GM21737 (cell line): ENCODE measurements around the gene LIPI.
"Not testable (repeated sequence)": the region's sequence is repeated elsewhere in the genome, so short reads cannot be mapped to it uniquely, and the experiment has no call there.

Experiments used
- ATAC-seq: cut with Tn5 transposase; IDR thresholded peaks from one replicate; pipeline ENCODE4 v1.9.1; 2021; ENCODE audit warnings: mild to moderate bottlenecking, moderate library complexity; ENCODE audit not compliant: unreplicated experiment

LIPI gene

DNA sequence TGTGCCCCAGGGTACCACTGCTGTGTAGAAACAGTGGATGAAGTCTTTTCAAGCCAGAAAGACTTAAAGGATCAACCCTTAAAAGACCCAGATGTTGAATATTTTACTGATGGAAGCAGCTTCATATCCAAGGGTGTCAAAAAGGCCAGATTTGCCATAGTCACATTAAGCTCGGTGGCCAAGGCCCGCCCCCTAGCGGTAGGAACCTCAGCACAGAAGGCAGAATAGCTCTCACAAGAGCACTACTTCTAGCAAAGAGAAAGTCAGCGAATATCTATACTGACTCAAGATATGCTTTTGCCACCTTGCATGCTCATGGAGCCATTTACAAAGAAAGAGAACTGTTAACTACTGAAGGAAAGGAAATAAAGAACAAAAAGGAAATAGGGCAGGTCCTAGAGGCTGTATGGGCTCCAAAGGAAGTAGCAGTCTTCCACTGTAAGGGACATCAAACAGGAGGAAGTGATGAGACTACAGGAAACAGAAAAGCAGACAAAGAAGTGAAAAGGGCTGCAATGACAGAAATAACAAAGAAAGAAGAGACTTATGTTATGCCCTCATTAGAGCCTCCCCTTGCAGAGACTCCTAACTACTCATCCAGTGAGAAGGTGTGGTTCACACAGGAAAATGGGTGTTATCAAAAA, 90.5 kb downstream of the LIPI start:
- peak; percentile 39 for ATAC-seq

DNA sequence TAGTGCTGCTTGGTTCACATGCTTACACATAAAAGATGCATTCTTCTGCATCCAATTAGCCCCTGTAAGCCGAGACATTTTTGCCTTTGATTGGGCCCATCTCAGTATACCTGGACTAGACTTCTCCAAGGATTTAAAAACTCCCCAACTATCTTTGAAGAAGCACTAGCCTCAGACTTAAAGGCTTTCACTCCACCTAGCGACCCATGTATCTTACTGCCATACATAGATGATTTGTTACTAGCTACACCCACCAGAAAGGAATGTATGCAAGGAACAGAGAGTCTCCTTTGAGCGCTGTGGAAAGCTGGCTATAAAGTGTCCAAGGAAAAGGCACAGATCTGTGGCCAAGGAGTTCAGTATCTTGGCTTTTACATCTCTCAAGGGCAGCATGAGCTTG, 91.7 kb downstream of the LIPI start:
- no peak for ATAC-seq

DNA sequence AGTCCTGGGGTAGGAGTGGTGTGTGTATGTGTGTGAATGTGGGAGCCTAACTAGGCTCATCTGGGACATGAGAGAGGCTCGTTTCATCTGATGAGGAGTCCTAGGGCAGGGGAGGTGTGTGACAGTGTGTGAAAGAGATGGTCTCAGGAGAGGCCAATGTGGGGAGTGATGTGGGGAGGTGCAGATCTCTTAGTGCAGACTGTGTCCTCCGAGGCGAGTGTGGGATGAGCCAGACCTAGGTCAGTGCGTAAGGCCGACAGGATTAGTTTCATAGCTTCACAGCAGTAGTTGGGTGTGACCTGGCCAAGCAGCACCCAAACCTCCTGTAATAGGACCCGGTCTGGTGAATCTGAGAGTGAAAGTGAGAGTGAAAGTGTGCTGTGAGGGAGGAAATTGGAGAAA, 94.7 kb downstream of the LIPI start:
- ATAC-seq = peak; percentile 63

DNA sequence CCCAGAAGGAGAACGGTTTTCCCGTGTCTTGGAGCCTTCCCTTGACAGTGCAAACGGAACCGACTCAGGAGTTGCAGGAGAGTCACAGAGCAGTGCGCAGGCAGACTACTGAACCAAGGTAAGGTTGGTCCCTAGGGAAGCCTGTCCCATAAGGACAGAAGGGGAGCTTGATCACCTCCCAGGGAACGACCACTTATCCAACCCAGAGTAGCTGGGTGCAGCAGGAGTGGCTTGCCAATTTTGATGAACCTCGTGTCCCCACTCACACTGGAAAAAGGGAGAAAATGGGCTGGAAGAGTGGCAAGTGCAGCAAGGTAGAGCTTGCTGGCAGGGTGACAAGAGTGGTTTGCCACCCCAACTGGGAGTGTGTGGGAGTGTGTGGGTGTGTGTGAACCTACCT, 95.1 kb downstream of the LIPI start:
- no peak for ATAC-seq

DNA sequence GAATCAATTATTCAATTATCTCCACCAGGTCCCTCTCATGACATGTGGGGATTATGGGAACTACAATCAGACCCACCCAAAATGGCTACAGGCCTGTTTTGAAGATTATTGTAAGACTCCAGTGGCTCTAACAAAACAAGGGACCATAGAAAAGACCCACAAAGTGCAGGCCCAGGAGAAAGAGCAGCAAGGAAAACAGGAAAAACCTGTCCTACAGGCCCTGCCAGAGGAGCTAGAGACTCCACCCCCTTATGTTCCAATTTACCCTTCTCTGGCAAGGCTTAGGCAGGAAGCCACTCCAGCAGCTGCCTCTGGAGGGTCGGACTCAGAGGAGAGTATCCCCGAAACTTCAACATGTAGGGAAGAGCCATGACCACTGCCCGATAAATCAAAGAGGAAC, 96.5 kb downstream of the LIPI start:
- no peak for ATAC-seq

DNA sequence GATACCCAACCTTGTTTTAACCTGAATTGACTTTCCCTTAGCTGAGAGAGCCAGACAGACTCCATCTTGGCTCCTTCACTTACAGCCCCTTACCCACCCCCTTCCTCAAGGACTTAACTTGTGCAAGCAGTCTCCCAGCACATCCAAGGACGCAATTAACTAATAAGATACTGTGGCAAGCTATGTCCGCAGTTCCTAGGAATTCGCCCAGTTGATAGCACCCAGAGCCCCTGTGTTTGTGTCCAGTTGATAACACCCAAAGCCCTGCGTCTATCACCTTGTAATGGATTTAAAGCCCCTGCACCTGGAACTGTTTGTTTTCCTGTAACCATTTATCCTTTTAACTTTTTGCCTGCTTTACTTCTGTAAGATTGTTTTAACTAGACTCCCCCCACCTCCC, 106.2 kb downstream of the LIPI start:
- not testable (repeated sequence) for ATAC-seq

DNA sequence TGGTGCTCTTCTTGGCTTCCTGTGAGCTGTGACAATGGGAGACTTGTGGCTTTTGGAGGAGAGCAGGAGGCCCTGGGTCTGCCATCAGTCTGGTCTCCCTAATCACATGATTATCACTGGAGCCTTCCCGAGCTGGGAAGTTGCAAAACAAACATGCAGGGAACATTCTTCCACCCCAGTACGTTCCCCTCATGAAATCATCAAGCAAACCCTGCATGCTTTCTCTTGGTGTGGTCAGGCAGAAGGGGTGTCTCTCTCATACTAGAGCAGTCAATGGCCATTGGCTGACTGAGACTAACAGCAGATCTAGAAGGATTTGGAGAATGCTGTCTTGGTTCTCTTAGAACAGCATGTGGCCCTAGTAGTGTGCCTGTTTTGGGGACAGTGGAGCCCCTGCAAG, 111.2 kb downstream of the LIPI start:
- no peak for ATAC-seq

DNA sequence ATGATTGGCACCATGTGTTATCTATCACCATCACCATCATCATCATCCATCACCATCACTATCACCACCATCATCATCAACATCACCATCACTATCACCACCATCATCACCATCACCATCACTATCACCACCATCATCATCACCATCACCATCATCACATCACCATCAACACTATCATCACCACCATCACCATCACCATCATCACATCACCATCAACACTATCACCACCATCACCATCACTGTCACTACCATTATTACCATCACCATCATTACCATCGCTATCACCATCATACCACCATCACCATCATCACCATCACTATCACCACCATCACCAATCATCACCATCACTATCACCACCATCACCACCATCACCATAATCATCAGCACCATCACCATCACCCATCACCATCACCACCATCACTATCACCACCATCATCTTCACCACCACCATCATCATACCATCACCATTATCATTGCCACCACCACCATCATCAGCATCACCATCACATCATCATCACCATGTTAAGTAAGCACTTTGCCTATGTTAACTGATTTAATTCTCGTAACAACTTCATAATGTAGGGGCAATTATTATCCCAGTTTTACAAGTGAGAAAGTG, 112.8 kb downstream of the LIPI start:
- ATAC-seq = no peak

DNA sequence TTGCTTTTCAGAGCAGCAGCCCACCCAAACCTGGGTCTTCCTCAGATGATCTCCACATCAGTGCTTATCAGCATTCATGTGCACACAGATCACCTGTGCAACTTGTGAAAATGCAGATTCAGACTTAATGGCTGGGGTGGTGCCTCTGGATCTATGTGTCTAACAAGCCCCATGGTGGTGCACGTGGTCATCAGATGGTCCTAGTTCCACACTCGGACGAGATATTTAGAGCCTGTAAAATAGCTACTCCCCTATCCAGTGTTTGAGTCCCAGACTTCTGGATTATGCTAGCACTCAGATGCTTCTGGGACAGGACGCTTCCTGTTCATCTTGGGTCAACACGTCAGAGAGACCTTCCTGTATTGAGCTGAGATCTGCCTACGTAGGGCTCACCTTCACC, 114.2 kb downstream of the LIPI start:
- ATAC-seq = no peak

DNA sequence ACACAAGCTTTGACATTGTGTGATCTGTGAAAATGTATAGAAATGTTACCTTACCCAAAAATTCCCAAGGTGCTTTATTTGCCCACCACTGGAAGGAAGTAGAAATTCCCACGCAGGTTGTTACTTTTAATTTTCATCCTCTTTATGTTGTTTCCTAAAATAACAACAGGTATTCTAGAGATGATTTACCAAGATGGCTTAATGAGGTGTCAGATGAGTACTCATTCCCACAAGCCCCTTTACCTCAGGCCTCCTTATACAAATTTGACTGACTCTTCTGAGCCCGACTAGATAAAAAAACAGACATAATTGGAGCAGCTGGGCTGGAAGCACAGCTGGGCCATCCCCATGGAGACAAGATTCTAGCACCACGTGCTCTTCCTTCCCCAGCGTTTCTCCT, 114.6 kb downstream of the LIPI start:
- no peak for ATAC-seq

DNA sequence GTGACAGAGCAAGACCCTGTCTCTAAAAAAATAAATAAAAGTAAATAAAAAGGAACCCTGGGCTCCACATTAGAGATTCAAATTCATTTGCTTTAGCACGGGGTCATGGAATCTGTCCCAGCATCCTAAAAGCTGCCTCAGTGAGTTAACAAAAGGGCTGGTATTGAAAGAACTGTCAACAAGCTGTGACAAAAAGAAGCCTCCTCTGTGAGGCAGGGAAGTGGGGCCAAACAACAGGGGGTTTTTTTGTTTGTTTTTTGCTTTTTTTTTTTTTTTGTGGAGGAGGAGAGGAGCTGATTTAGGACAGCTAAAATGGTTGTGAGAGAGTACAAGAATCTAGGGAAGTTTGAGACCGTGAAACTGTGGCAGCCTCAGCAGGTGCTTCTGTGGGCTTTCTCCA, 115.7 kb downstream of the LIPI start:
- no peak for ATAC-seq

DNA sequence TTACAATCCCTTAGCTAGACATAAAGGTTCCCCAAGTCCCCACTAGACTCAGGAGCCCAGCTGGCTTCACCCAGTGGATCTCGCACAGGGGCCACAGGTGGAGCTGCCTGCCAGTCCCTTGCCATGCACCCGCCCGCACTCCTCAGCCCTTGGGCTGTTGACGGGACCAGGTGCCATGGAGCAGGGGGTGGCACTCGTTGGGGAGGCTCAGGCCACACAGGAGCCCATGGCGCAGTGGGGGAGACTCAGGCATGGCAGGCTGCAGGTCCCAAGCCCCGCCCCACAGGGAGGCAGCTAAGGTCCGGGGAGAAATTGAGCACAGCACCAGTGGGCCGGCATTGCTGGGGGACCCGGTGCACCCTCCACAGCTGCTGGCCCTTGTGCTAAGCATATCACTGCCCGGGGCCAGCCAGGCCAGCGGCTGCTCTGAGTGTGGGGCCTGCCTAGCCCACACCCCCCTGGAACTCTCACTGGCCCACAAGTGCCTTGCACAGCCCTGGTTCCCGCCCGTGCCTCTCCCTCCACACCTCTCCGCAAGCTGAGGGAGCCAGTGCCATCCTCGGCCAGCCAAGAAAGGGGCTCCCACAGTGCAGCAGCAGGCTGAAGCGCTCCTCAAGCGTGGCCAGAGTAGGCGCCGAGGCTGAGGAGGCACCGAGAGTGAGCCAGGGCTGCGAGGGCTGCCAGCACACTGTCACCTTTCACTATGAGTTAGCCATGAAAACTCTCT, 117.8 kb downstream of the LIPI start:
- ATAC-seq = no peak

DNA sequence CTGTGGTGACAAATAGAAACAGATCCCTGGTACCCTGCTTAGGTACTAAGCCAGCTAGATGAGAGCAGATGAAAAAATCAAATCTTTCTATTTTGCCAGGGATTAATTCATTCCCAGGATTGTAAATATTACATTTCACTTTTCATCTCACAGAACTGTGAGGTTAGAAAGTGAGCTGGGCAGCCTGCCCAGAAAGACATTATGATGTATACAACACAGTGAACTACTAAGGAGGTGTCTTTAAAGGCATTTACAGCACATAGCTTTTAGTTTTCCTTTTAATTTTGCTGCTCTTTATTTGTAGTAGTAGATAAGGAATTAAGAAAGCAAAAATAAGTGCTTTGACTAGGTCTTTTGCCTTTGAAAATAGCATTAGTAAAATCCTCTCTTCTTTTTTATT, 120.6 kb downstream of the LIPI start:
- not testable (repeated sequence) for ATAC-seq

DNA sequence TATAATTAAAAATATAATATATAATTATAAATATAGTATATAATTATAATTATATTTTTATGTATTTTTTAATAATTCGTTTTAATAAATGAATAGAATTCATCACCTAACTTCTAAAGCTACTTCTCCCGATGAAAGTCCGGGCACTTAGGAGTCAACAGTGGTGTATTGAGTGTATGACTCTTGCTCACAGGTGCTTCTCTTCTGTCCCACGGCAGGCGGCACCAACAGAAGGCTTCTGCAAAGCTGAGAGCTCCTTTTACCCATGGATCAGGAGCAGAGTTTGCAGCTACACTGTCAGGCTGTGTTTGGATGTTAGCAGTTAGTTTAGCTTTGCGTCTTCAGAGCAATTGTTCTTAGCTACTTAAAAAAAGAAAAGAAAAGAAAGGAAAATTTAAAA, 122.4 kb downstream of the LIPI start:
- no peak for ATAC-seq

DNA sequence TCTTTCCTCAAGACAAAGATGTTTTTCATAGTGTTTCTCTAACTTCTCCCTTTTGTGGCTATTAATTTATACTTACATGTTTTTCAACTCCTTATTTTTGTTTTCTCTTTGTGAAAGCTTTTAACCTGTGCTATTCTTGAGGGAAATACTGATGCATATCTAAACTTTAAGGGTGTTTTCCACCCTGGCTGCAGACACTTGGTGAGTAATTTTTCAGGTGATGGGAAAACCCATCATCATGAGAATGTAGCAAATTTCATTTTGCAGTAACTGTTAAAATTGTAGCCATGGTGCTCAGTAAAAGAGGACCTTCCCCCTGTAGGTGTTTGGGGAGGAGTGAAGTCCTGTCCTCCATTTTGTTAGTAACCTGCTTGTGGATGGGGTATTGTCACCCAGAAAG, 124.2 kb downstream of the LIPI start:
- no peak for ATAC-seq

DNA sequence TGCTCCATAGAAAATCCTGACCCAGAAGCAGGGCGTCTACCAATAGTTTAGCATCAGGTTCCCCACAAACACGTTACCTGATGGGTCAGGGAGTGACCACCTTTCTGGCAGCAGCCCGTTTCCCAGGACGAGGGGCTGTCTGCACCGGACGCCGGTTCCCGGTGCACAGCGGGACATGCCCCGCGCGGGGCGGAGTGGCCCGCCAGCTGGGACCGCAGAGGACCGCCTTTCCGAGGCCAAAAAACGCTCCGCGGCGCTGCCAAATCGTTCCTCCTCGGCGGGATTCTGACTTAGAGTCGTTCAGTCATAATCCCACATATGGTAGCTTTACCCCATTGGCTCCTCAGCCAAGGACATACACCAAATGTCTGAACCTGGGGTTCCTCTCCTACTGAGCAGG, 126.1 kb downstream of the LIPI start:
- ATAC-seq = no peak

DNA sequence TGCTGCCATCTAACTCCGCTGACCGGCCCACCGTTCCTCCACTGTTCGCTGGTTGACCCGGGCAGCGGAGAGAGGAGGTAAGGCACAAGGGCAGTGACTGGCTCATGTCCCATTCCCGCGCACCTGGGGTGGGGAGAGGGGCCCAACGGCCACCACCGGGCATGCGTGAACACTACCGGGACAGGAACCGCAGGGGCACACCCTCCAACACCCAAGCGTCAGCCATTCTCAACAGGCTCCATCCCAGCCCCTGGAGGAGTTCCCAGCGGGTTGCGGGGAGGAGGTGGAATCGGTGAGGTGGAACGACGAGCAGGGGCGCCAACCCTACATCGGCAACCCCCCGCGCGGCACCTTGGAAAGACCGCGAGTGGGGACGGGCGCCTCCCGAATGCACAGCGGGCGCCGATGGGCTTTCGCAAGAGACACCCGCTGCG, 126.7 kb downstream of the LIPI start:
- no peak for ATAC-seq

DNA sequence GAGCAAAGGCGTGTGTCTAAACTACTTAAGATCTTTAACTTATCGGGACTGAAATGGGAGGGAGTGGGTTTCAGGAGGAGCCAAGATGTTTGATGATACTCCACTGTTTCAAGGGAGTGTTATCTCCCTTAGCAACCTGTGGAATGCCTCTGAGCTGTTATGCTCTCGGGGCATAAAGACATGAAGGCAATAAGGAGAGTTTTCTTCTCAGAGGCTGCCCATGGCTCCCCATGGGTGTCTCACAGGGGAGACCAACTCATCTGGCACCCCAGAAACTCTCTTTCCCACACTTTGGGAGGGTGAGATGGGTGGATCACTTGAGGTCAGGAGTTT, 130.0 kb downstream of the LIPI start:
- ATAC-seq = no peak

DNA sequence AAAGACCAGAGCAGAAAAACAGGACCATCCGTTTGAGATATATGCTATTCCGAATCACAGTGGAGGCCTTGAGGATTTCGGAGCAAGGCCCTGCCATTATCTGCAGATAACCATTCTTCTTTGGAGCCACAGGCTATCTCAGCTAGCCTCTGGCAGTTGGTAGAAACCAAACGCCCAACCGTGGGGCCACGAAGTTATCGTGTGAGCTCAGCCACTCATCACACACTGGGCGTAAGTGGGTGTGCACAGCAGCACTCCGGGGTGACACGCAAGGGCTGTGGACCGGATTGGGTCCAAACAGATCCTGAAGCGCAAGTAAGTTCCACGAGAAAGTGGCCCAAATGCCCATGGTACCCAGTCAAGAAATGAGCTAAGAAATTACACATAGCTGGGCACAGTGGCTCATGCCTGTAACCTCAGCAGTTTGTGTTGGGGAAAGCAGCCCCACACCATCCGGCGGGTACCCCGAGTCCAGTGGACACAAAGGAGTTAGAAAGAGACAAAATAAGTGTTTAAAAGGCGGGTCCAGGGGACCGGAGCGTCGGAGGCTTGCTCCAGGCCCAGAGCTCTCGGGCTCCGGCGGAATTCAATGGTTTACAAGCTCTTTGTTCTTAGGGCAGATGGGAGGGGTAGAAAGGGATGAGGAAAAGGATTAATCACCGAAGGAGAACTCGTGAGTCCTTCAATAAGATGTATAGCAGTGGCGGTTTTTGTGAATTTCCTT, 130.6 kb downstream of the LIPI start:
- ATAC-seq = no peak

DNA sequence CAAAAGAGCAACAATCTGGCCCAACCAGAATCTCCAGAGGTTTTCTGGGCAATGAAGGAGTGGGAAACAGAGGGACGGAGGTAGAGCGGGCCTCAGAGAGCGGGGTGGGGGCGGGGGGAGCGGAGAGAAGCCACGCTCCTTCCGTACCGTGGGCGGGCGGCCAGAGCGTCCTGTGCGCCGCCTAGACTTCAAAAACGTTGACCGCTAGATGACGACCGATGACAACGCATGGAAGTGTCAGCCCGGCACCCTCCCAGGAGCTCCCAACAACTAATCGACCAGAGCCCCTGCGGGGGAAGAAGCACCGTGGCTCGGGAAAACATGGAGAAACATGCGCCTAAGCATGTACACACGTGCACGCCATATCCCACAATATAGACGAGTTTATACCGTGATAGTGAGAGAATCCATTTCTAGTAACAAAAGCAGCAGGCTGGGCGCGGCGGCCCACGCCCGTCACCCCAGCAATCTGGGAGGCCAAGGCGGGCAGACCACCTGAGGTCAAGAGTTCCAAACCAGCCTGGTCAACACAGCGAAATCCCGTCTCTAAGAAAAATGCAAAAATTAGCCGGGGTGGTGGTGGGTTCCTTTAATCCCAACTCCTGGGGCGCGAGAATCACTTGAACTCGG, 131.9 kb downstream of the LIPI start:
- no peak for ATAC-seq

DNA sequence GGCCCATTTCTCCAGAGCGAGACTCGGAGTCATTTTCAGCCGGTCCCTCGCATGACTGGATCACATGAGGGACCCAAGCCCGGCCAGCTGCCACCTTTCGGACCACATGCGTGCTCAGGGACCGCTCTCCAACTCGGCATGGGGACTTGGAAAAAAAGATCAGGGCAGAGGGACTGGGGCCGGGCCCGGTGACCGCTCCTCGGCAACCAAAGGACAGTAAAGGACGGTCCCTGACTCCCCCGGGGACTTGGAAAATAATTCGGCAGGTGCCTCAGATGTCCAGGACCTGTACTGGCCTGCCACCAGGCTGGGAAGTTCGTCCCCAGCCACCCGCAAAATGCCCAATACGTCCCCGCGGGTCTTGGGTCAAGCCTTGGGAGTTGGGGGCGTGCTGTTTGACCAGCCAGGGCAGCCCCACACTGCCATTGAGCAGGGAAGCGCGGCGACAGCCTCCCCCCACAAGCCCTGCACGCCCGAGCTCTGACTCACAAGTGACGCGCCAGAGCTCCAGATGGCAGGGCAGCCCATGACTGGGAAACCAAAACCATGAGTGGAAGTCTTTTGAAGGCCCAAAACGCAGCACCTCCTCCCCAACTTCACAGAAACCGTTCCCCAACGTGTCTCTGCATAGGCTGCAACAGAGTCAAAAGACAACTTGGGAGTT, 134.5 kb downstream of the LIPI start:
- no peak for ATAC-seq
